GM21423 (cell line): ENCODE data around the gene ANKRD27.
A peak's percentile ranks its signal among the peaks of the same experiment; 100 is the strongest.
"Not testable (repeated sequence)": the region's sequence is repeated elsewhere in the genome, so short reads cannot be mapped to it uniquely, and the experiment has no call there.

ENCODE experiments used
- ATAC-seq: cut with Tn5 transposase; IDR thresholded peaks from one replicate; pipeline ENCODE4 v1.9.1; 2021; ENCODE audit warnings: mild to moderate bottlenecking, moderate library complexity; ENCODE audit not compliant: unreplicated experiment

The ANKRD27 gene

DNA sequence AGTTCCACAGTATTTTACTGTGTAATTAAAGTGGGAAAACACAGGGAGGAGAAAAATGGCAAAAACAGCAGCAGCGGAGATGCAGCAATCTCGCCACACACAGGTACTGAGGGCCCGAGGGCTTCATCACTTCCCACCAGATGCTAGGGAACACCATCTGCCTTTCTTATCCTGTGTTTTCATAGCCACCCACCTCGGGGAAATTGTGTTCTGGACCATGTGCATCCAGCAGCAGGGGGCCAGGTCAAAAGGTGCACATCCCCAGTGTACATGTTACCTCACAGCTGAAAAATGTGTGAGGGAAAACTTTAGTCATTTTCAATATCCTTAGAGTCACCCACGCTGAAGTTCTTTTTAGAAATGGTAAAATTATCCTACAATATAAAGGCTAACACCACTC is 63.8 kb downstream of the ANKRD27 start:
- no peak for ATAC-seq

DNA sequence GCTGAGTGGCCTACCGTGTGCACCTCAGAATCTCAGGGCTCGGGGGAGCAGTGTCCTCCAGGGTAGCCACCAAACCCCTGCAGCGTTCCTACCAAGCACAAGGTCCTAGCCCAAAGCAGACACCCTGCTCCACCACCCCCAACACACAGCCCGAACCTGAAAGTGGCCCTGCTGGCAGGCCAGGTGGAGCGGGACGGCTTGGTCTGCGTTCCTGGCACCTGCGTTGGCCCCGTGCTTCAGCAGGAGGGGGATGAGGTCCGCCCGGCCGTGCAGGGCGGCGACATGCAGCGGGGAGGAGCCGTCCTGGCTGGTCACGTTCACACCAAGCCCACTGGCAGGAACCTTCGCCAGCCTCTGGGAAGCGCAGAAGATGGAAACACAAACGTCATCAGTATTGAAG is 67.5 kb downstream of the ANKRD27 start:
- ATAC-seq, result no peak

DNA sequence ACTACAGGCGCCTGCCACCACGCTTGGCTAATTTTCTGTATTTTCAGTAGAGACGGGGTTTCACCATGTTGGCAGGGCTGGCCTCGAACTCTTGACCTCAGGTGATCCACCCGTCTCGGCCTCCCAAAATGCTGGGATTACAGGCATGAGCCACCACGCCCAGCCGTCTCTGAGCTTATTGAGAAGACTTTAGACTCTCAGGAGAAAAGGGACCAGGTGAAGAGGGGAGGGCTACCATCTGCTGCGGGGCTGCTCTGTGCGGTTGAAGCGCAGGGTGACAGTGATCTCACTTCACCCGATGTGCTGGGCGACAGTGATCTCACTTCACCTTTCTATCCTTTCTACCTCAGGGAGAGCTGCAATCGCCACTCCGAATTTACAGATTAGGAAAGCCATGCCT is 68.7 kb downstream of the ANKRD27 start:
- no peak for ATAC-seq

DNA sequence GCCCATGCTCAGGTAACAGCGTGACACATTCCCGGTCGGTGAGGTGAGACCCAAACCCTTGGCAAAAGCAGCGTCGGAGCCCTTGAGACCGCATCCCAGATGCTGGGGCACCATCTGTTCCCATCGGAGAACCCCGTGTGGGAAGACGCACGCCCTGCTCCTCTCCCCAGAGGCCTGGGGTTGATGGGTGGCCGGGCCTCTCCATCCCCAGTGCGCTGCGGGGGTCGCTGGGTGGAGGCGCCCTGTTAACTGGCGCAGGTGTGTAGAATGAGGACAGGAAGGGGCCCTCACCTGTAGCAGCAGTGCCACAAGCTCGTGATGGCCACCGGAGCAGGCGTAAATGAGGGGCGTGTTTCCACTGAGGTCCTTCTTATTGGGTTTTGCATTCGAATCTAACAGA is 69.4 kb downstream of the ANKRD27 start:
- ATAC-seq, result no peak

GRCh38 chr19:32603961-32604360 is 71.0 kb downstream of the ANKRD27 start:
- ATAC-seq, result no peak

- no peak for ATAC-seq
Observed at GRCh38 chr19:32599736-32600157, 75.2 kb downstream of the ANKRD27 start.

GRCh38 chr19:32599258-32599657 is 75.7 kb downstream of the ANKRD27 start:
- no peak for ATAC-seq

GRCh38 chr19:32598022-32598421 is 77.0 kb downstream of the ANKRD27 start:
- no peak for ATAC-seq

DNA sequence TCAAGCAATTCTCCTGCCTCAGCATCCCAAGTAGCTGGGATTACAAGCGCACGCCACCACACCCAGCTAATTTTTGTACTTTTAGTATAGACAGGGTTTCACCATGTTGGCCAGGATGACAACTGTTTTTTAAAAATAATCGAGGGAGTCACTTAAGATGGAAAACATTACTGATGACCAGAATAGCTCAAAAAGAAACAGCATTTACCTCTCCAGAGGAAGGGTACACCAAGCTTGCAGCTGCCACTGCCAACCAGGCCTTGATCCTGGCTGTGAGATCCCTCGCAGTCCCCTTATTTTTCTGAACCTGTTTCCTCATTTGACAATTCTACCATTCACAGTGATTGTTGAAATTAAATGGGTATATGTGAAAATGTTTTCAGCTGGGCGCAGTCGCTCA is 79.5 kb downstream of the ANKRD27 start:
- no peak for ATAC-seq

- ATAC-seq, result no peak
Observed at GRCh38 chr19:32594021-32594420, 81.0 kb downstream of the ANKRD27 start.

DNA sequence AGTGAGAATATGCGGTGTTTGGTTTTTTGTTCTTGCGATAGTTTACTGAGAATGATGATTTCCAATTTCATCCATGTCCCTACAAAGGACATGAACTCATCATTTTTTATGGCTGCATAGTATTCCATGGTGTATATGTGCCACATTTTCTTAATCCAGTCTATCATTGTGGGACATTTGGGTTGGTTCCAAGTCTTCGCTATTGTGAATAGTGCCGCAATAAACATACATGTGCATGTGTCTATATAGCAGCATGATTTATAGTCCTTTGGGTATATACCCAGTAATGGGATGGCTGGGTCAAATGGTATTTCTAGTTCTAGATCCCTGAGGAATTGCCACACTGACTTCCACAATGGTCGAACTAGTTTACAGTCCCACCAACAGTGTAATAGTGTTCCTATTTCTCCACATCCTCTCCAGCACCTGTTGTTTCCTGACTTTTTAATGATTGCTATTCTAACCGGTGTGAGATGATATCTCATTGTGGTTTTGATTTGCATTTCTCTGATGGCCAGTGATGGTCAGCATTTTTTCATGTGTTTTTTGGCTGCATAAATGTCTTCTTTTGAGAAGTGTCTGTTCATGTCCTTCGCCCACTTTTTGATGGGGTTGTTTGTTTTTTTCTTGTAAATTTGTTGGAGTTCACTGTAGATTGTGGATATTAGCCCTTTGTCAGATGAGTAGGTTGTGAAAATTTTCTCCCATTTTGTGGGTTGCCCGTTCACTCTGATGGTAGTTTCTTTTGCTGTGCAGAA is 87.1 kb downstream of the ANKRD27 start:
- ATAC-seq, result not testable (repeated sequence)

- ATAC-seq, result no peak
Observed at GRCh38 chr19:32581705-32582179, 93.2 kb downstream of the ANKRD27 start.

GRCh38 chr19:32580901-32581704 is 93.9 kb downstream of the ANKRD27 start, which contains the start of gene PDCD5:
Gene PDCD5, plus strand, starts transcription at chr19:32581190. Its CDS starts 72 bp downstream, at chr19:32581262.
- ATAC-seq, result peak; percentile 84

- no peak for ATAC-seq
Observed at GRCh38 chr19:32580353-32580900, 94.6 kb downstream of the ANKRD27 start.

- ATAC-seq, result no peak
Observed at GRCh38 chr19:32576790-32577189, 98.2 kb downstream of the ANKRD27 start.

- ATAC-seq, result no peak
Observed at GRCh38 chr19:32573492-32573794, 101.5 kb downstream of the ANKRD27 start.

GRCh38 chr19:32572700-32573491 is 102.1 kb downstream of the ANKRD27 start:
- not testable (repeated sequence) for ATAC-seq

DNA sequence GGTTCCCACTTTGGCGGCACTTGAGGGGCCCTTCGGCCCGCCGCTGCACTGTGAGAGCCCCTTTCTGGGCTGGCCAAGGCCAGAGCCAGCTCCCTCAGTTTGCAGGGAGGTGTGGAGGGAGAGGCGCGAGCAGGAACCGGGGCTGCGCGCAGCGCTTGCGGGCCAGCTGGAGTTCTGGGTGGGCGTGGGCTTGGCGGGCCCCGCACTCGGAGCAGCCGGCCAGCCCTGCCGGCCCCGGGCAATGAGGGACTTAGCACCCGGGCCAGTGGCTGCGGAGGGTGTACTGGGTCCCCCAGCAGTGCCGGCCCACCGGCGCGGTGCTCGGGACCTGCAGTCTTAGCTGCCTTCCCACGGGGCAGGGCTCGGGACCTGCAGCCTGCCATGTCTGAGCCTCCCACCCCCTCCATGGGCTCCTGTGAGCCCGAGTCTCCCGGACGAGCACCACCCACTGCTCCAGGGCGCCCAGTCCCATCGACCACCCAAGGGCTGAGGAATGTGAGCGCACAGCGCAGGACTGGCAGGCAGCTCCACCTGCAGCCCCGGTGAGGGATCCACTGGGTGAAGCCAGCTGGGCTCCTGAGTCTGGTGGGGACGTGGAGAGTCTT is 103.4 kb downstream of the ANKRD27 start:
- ATAC-seq, result not testable (repeated sequence)

GRCh38 chr19:32570081-32570785 is 104.7 kb downstream of the ANKRD27 start:
- ATAC-seq, result no peak

- no peak for ATAC-seq
Observed at GRCh38 chr19:32567486-32567885, 107.5 kb downstream of the ANKRD27 start.
